GM08714 (cell line): Measurements from ENCODE around the gene NNAT.

ENCODE experiments used
- H3K4me3 ChIP-seq: fragments of 200-500 bp; sonication (Bioruptor generic); 2 replicates; pipeline ENCODE4 v1.5.1; 2014; ENCODE audit warnings: mild to moderate bottlenecking, low read length, inconsistent platforms
- ZNF274 ChIP-seq: IDR thresholded peaks from 2 replicates; pipeline ENCODE4 v1.6.1; 2012; ENCODE audit warnings: mild to moderate bottlenecking, low read depth, low read length

The NNAT gene

DNA sequence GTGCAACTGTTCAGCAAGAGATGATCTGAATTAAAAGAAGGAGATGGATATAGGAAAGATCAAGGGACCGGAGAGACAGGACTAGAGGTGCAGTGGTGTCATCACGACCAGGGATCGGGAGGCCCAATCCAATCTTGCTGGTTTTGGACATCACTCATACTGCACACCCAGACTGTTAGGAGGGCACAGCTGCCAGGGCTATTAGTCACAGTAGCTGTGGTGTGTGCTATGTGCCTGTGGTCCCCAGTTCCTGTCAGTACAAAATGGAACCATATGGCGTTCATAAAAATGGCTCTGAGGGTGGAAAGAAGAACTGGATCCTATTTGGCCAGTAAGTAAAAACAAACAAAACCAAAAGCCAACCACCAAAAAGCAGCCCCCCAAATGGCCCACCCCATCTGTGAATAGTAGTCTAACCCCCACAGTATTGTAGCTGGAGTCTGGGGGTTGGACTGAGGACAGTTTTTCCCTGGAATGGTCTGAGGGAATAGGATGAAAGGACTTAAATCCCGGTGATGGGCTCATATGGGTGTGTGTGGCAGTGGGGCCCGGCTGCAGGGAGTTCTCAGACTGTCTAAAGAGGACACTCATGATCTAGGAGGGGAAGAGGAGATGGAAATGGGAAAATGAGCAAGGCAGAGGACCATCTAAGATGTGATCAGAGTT is 9.3 kb upstream of the NNAT start:
- no peak for TF ChIP-seq ZNF274
- H3K4me3 ChIP-seq: no peak overlapping the region

DNA sequence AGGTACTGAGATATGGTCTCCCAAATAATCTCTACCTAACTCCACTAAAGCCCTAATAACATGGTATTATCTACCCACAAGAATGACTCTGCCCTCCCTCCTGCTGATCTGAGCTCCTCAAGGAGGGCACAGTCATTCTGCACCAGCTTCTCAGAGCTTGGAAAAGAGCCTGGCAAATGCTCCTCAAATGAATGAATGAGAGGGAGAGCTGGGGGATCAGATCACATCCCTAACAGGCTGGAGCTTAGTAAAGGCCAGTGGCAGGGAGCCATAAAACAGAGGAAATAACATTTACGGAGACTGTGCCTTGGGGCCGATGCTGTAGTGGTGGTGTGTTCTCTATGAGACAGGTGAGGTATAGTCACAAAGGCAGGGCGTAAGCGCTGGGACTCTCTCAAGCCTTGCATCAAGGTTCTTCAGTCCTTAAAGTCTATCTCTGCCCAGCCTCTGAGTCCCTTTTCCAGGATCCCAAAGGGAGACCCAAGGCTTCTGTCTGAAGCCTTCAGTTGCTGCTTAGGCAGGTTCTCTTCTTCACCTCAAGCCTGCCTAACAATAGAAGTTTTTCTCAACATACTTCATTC is 7.2 kb upstream of the NNAT start:
- H3K4me3 ChIP-seq: no peak overlapping the region
- TF ChIP-seq ZNF274: no peak

DNA sequence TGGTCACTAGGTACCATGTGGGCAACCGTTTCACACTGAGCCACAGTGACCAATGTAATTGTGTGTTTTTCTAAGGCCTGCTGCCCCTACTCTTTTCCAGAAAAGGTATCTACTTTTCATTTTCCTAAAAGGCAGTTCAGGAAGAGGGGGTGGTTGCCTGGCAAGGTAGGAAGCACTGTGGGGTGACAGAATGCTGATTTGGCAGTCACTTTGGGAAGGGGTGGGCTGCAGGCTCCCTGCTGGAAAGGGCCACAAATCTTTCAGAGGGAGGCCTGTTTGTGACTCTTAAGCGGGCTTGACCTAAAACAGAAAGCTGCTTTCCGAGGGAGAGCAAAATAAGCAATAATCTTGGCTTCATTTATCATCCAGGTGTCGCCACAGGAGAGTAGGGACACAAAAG is 5.2 kb upstream of the NNAT start:
- H3K4me3 ChIP-seq: no peak overlapping the region

DNA sequence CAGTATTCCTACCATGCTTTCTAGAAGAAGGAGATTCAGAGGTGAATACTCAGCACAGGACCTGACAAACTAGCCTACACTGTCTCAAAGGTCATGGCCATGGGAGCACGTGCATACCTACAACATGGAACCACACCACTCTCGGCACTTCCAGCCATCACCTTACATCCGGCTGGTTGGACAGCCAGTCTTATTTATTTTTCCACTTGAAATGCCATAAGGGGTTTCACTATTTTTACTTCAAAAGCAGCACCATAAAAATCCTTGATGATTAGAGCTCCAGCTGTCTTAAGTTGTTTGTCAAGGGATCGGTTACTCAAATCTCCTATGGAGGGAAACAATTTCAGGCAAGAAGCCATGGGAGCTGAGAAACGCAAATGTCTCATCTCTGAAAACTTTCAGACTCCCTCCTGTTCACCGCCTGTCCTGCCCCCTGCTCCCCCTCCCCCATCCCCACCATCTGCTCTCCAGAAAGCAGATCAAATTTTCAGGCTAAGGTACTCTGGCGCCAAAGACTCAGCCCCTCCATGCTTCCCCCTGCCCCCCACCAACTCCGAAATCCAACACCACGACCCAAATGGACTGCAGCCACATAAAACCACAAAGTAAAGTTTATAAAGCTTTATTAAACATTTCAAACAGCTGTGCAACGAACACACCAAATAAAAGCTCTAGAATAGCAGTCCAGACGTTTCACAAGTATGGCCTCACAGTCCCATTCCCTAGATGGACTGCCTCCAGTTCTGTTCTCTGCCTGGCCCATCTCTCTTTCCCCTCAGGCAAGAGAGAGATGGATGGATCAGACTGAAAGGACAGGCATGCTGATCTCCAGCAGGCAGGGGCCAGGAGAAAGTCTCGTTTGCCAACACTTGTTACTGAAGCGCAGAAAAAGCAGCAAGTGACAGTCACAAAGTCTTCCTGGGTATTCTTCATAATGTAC is 4.0 kb upstream of the NNAT start:
- no peak overlapping the region for H3K4me3 ChIP-seq
- no peak for TF ChIP-seq ZNF274

More for the DNA sequence above, 5.2 kb upstream of the NNAT start:
- TF ChIP-seq ZNF274: no peak

DNA sequence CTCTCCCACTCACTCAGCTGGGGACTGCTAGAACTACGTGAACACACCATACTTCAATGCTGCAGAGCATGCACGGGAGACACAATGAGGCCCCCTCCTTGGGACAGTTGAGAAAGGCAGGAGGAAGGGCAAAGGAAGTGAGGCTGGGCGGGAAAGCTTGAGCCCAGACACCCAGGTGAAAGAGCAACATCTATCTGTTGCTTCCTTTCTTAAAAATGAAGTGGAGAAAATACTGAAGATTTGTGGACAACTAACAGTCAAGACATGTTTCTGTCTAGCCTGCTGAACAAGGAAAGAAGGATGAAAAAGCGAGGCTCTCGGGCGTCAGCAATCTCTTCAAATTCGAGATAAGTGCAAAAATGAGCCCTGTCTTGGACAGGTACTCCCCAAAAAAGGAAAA is 3.0 kb upstream of the NNAT start:
- TF ChIP-seq ZNF274: no peak
- no peak overlapping the region for H3K4me3 ChIP-seq

DNA sequence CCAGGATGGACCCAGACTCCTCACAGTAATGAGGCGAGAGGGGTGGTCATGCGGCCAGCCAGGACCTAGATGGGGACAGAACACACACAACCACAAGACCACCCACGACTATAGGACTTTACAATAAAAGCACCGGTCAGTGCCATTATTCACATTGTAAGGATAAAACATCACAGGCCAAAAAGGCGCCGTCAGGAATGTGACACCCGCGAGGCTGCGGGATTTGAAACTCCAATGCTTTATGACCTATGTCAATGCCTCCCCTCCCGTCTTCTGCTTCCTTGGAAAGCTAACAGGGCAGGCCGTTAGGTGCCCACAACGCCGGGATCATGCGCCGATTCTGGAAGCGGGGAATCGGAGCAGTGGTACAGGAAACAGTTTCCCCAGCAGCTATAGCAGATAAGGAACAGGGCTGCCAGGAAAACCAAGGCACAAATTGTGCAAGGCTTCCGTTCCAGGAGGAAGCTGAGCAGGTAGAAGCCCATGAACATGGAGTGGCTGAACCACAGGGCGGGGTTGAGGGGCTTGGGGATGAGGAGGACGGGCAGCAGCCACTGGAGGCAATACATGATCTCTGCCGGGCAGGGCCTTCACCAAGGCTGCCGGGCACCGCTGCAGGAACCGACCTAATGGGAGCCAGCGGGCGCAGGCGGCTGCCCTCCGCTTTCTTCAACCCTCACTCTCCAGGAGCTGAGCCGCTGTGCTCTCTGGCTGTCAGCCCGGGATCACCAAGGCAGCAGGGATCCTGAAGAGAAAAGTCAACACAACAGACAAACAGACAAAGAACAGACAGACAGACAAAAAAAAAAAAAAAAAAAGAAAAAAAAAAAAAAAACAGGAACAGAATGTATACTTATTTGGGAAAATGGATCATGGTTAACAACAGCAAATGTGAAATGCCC is 2.2 kb upstream of the NNAT start:
- no peak for TF ChIP-seq ZNF274
- H3K4me3 ChIP-seq: no peak overlapping the region

DNA sequence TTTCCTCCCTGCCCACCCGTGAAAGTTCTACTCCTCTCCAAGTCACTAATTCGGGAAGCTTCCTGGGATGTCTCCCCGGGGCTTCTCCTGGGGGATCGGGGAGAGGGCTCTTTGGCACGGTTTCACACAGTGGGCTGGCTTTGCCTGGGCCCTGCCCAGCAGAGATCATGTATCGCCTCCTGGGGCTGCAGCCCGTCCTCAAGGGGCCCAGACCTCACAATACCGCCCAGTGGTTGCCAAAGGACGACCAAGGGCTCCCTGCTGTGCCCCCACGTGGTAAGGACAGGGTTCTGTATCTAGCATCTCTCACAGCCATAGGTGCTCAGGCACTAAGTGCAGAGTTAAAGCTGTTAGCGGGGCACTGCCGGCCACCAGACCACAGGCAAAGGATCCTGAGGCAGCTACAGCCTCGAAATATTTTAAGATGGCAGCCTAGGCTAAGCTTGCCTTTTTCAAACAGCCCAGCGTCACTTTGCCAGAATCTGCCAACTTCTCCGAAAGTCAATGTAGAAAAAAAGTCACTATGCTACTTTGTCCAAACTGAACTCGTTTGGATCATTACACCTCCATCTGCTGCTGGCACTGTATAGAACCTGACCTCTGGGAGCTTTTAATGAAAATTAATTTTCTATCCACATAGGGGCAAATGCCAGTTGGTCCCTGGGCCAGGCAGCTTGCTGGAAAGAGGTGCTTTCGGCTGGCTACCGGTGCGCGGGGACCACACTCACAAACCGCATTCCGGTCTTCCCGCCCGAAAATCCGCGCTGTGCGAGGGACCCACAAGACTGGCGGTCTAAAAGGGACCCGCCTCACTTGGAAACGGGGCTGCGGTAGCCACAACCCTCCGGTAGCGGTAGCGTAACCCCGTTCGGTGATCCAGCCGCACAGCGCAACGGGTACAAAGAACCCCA is 1.3 kb upstream of the NNAT start:
- no peak for TF ChIP-seq ZNF274
- H3K4me3 ChIP-seq: no peak overlapping the region

DNA sequence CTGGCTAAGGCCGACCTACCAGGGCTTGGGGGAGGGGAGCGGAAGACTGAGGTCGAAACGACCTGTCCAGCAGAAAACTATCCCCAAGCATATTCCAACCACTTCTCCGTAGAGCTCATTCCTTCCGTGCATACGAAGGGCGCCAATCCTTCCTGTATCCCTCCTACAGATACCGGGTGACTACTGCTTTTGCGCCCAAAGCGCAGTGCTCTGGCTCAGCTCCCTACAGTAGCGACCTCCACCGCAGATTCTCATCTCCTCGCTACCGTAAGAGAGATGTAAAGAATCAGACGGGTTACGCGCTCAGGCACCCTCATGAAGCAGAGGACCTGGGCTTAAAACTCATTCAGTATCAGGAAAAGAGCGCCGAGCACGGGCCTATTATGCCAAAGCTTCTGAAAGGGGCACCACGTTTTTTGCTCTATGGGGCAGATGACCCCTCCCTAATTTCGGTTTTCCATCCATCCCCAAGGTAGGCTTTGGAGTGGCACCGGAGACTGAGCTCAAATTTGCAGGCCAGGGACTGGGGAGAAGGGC is 563 bp upstream of the NNAT start:
- no peak for TF ChIP-seq ZNF274
- H3K4me3 ChIP-seq: no peak overlapping the region

DNA sequence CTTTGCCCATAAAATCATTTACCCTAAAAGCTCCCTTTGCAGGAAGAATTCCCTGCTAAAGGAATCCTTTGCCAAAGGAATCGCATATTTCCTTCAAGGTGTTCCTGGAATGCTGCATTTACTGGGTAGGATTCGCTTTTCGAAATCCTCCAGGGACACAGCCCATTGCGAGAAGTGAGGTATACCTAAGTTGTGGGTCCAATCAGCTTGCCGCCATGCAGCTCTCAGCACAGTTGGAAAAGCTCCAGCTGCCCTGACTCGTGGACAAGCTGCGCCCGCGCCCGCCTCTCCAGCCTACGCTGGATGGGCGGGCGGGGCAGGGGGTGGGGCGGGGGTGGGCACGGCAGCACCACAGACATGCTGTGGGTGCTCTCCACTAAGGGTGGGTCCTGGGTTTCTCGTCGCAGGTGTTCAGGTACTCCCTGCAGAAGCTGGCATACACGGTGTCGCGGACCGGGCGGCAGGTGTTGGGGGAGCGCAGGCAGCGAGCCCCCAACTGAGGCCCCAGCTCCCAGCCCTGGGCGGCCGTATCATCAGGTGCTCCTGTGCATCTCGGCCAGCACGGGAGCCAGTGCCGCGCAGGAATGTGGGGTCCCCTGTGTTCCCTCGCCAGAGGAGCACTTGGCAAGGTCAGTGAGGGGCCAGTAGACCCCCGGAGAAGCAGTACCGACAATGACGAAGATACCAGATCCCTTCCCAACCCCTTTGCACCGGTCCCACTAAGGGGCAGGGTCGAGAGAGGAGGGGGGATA is 1.4 kb downstream of the NNAT start:
- no peak for TF ChIP-seq ZNF274
- H3K4me3 ChIP-seq: no peak overlapping the region

DNA sequence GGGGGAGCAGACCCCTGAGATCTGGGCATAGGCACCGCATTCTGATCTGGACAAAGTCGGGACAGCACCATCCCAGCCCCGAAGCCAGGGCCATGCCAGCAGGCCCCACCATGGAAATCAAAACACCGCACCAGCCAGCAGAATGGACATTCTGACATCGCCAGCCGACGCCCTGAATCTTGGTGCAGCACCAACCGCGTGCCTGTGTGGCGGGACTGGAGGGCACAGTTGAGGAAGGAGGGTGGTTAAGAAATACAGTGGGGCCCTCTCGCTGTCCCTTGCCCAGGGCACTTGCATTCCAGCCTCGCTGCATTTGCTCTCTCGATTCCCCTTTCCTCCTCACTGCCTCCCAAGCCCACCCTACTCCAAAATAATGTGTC is 2.0 kb downstream of the NNAT start:
- no peak overlapping the region for H3K4me3 ChIP-seq
- TF ChIP-seq ZNF274: no peak

DNA sequence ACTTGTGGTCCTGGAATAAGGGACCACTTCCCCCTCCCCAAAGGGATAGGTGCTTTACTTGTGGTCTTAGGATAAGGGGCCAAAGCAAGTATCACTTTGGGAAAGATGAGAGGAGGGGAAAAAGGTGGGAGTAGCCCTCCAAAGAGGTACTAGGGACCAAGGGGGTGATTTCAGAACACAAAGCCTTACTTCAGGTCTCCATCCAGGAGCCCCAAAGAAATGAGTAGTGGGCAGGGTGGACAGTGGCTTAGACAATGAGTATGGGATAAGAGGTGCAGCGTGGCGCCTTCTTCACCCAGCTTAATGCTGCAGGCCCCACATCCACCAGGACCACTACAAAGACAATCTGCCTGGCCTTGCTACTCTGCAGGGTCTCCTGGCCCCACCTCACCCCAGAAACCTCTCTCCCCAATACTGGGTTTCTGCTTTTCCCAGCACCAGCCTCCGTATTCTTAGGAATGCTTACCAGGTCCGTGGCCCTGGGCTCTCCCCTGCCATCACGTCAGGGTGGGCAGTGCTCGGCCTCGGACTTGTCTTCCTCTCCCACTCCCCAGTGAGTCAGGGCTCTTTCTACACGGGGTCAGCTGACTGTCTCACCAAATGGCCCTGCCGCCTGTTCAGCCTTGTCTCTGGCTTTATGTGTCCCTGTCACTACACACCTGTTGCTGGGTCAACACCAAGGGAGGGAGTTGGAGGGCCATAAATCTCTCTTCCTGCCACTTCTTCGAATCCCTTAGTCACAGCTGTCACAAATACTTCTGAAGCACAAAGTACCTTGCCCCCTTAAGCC is 3.1 kb downstream of the NNAT start:
- no peak overlapping the region for H3K4me3 ChIP-seq
- TF ChIP-seq ZNF274: no peak
